Measurements from ENCODE around the gene PPP2R5B. TPM values are rescaled to one million over a fixed set of nuclear protein-coding genes. Genes with fewer than 3 reads are reported as not detected.

The PPP2R5B gene
- total and polyA plus RNA-seq, 2 experiments from 2014 or later = 26.2 to 30.7 TPM

DNA sequence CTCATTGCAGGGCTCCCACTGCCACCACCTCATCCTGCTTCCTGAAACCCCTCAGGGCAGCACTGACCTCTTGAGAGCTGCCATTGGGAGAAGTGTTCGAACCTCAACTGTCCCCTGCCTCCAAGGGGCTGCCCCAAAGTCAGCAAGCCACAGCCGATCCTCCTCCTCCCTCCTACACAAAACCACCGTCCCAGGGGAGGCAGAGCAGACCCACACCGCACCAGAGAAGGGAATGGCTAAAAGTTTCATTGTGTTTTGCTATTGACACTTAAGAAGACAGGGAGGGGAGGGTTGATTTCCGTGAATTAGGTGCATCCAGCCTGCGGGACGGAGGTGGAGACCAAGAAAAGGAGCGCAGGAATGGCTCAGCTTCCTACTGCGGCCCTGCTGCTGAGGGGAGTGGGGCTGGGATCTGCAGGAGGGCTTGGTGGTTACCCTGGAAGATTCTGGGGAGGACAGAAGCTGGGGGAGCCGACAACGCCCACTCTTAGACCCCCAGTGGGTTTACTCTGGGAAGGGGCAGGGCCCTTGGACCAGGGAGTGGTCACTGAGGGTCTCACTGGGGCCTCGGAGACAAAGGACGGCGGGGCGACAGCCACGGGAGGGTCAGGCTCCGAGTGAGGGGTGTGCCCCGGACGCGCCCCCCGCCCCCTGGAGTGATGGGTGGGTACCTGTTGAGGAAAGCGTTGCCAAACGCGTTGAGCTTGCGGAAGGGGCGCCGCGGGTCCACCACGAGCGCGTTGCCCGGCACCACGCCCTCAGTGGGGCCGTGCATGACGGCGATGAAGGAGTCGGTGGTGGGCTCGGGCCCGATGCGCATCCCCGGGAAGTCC, 46.9 kb upstream of the PPP2R5B start:
- Histone ChIP-seq H3K4me3 (peak overlapping the region; percentile 81), H3K9me3 (ENCODE audit: low read depth) (no peaks in the 10 kb centered on the region), H3K27ac (peak overlapping the region; percentile 81), H3K27me3 (no peaks in the 10 kb centered on the region), H3K4me1 (ENCODE audit: low read depth) (peaks cover 36% of the 10 kb centered on the region), H3K36me3 (peaks cover 5% of the 10 kb centered on the region)
- DNase-seq (ENCODE audit: low read depth in 1 of 2, low spot score in 1 of 2) = no peak
- TF ChIP-seq, protein P1, sequence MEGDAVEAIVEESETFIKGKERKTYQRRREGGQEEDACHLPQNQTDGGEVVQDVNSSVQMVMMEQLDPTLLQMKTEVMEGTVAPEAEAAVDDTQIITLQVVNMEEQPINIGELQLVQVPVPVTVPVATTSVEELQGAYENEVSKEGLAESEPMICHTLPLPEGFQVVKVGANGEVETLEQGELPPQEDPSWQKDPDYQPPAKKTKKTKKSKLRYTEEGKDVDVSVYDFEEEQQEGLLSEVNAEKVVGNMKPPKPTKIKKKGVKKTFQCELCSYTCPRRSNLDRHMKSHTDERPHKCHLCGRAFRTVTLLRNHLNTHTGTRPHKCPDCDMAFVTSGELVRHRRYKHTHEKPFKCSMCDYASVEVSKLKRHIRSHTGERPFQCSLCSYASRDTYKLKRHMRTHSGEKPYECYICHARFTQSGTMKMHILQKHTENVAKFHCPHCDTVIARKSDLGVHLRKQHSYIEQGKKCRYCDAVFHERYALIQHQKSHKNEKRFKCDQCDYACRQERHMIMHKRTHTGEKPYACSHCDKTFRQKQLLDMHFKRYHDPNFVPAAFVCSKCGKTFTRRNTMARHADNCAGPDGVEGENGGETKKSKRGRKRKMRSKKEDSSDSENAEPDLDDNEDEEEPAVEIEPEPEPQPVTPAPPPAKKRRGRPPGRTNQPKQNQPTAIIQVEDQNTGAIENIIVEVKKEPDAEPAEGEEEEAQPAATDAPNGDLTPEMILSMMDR (IDR thresholded peaks at IDR 0.05; ENCODE audit: low read depth, low read length) = no peak

DNA sequence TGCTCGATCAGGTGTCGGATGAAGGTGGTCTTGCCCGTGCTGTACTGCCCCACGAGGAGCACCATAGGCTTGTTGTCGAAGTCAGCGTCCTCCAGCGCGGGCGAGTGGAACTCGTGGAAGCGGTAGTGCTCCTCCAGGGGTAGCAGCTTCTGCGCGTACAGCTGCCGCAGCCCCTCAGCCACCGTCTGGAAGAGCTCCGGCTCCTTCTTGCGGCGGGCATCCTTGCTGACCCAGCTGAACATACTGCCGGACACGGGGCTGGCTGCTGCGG, 46.3 kb upstream of the PPP2R5B start:
- Histone ChIP-seq H3K4me3 (peak overlapping the region; percentile 81), H3K9me3 (ENCODE audit: low read depth) (no peaks in the 10 kb centered on the region), H3K27me3 (no peaks in the 10 kb centered on the region), H3K36me3 (peaks cover 2% of the 10 kb centered on the region), H3K4me1 (ENCODE audit: low read depth) (peaks cover 31% of the 10 kb centered on the region), H3K27ac (peak overlapping the region; percentile 81)
- TF ChIP-seq, protein P1 (IDR thresholded peaks at IDR 0.05; ENCODE audit: low read depth, low read length) = no peak
- DNase-seq (ENCODE audit: low read depth in 1 of 2, low spot score in 1 of 2) = no peak

DNA sequence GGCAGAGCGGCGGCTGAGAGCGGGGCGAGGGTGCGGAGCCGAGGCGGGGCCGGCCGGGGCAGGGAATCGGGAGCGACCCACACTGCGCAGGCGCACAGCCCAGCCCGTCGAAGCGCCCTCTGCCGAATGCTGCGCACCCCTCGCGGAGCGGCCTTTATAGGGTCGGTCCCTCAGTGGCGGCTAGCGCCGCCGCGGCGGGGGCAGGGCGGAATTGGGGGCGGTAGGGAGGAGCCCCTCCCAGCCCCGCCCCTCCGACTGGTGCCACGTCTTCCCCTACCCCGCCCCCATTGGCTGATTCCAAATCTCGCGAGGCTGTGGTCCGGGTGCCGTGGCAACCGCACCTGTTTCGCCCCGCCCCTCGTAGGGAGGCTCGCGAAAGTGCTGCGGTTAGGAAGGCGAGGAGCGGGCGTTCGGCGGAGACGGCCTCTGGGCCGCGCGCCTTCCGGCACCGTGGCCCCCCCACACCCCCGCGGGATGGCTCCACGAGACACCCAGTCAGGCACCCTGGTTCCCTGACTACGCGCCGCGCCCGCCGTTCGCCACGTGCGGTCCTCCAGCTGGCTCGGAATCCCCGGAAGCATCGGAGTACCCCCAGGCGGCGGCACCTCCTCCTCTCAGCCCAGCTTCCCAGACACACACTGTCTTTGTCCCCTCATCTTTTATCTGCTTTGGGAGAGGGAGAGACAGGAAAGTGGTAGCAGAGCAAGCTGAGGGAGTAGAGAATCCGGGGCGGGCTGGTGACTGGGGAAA, 45.8 kb upstream of the PPP2R5B start, which contains the start of gene EHD1:
Gene EHD1 (minus strand): TSS at position 128 of the 750 bp plus-strand sequence. CDS start 157 bp downstream, outside the sequence.
- Histone ChIP-seq H3K27me3 (no peaks in the 10 kb centered on the region), H3K36me3 (no peaks in the 10 kb centered on the region), H3K4me3 (peak within 1 kb of the TSS; percentile 81), H3K9me3 (ENCODE audit: low read depth) (no peaks in the 10 kb centered on the region), H3K27ac (peak within 1 kb of the TSS; percentile 86), H3K4me1 (ENCODE audit: low read depth) (peaks cover 30% of the 10 kb centered on the region)
- TF ChIP-seq, protein P1 (IDR thresholded peaks at IDR 0.05; ENCODE audit: low read depth, low read length) = peak; percentile 68
- DNase-seq (ENCODE audit: low read depth in 1 of 2, low spot score in 1 of 2) = peak; percentile 99

DNA sequence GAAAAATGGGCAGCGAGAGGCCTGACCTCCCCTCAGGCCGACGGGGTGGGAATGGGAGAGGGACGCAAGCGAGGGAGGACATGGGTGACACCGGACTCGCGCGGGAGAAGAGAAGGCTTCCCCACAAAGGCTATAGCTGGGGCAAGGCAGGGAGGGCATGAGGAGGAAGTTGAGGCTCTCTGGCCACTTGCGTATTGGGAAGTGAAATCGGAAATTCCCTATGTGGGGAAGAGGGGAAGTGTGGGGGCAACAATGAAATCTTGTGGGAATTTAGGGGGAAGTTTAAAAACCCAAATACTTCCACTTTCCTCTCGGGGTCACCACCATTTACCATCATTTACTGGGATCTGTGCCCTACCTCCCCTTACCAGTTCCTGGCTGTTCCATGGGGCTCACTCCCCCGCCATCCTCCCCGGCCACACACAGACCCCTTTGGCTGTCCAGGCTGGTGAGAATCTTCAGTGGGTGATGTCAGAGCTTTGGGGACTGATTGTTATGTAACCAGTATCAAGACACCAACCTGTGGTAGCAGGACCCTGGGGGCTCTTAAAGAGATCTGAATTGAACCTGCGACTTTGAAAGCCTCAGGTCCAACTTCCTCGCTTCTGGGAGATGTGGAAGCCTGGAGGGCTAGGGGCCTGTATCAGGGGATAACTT, 45.1 kb upstream of the PPP2R5B start:
- Histone ChIP-seq H3K27me3 (no peaks in the 10 kb centered on the region), H3K36me3 (no peaks in the 10 kb centered on the region), H3K4me1 (ENCODE audit: low read depth) (peaks cover 30% of the 10 kb centered on the region), H3K4me3 (peak overlapping the region; percentile 54), H3K27ac (peak overlapping the region; percentile 86), H3K9me3 (ENCODE audit: low read depth) (no peaks in the 10 kb centered on the region)
- no peak for DNase-seq (ENCODE audit: low read depth in 1 of 2, low spot score in 1 of 2)
- TF ChIP-seq, protein P1 (IDR thresholded peaks at IDR 0.05; ENCODE audit: low read depth, low read length) = no peak

DNA sequence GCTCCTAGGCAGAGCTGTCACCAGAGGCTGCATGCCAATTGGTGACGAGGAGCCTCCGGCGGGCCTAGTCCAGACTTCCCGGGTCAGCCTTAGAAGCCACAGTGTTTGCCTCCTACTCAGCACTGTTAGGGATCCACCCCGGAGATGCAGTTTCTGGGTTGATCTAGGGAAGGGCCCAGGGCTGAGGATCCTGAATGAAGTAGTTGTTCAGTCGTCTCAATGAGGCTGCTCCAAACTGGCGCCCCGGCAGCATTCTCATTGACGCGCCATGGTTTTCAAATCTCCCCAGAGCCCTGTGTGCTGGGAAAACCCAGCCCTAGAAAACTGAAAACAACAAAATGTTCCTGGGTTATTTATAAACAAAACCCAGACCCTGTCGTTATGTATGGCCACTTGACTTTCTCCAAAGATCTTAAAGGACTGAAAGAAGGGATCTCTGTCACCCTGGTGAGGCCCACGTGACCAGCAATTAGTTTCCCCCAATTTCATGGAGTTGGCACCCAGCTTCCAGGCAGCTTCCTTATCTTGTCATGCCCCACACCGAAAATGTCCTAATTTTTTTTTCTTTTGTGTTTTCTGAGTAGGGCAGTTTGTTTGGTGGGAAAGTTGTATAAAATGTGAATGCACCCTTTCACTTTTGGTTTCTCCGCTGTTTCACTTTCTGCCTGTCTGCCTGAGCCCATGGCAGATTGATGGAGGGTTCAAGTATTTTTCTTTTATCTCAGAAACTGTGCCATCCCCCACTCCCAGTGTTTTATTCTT, 44.1 kb upstream of the PPP2R5B start:
- no peaks in the 10 kb centered on the region for H3K27me3 ChIP-seq
- no peak overlapping the region for H3K4me3 ChIP-seq
- no peaks in the 10 kb centered on the region for H3K9me3 ChIP-seq (ENCODE audit: low read depth)
- peak overlapping the region; percentile 86 for H3K27ac ChIP-seq
- peaks cover 21% of the 10 kb centered on the region for H3K4me1 ChIP-seq (ENCODE audit: low read depth)
- H3K36me3 ChIP-seq = no peaks in the 10 kb centered on the region
- no peak for DNase-seq (ENCODE audit: low read depth in 1 of 2, low spot score in 1 of 2)
- TF ChIP-seq, protein P1 (IDR thresholded peaks at IDR 0.05; ENCODE audit: low read depth, low read length) = no peak
